ENCODE data around the gene ESD.

Gene ESD

GRCh38 chr13:46736541-46737310, 60.2 kb downstream of the ESD start:
- Histone ChIP-seq H3K27me3 (ENCODE audit: control insufficient read depth, insufficient read depth, low read length) (no peaks in the 10 kb centered on the region), H3K27ac (ENCODE audit: low read depth, low read length) (no peak overlapping the region), H3K9ac (ENCODE audit: low read length) (no peak overlapping the region), H3K4me1 (ENCODE audit: control insufficient read depth, insufficient read depth, low read length) (no peaks in the 10 kb centered on the region), H3K4me3 (ENCODE audit: low read length) (no peak overlapping the region), H3K36me3 (ENCODE audit: control insufficient read depth, insufficient read depth, low read length) (peaks cover 16% of the 10 kb centered on the region)

GRCh38 chr13:46735425-46735824, 61.5 kb downstream of the ESD start:
- Histone ChIP-seq H3K27ac (ENCODE audit: low read depth, low read length) (no peak overlapping the region), H3K4me1 (ENCODE audit: control insufficient read depth, insufficient read depth, low read length) (no peaks in the 10 kb centered on the region), H3K9ac (ENCODE audit: low read length) (no peak overlapping the region), H3K4me3 (ENCODE audit: low read length) (no peak overlapping the region), H3K36me3 (ENCODE audit: control insufficient read depth, insufficient read depth, low read length) (peaks cover 15% of the 10 kb centered on the region), H3K27me3 (ENCODE audit: control insufficient read depth, insufficient read depth, low read length) (no peaks in the 10 kb centered on the region)

DNA sequence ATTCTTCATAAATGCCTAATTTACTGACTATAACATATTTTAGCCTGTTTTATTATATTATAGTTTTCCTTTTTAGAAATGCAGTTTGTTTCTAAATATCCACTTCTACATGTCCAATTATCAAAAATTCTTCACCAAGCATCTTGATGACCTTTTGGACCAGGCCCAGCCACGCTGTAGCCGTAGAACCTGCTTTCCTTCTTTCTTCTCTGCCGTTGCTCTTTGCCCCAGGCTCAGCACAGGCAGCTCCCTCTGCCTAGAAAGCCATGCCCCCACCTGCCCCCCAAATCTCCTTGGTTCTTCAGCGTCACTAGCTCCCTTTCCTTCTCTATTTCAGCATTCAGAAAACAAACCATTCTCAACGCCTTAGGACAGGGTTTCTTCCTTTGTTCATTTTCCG, 65.4 kb downstream of the ESD start:
- Histone ChIP-seq H3K9ac (ENCODE audit: low read length) (no peak overlapping the region), H3K4me1 (ENCODE audit: control insufficient read depth, insufficient read depth, low read length) (no peaks in the 10 kb centered on the region), H3K27me3 (ENCODE audit: control insufficient read depth, insufficient read depth, low read length) (no peaks in the 10 kb centered on the region), H3K27ac (ENCODE audit: low read depth, low read length) (no peak overlapping the region), H3K36me3 (ENCODE audit: control insufficient read depth, insufficient read depth, low read length) (peaks cover 14% of the 10 kb centered on the region), H3K4me3 (ENCODE audit: low read length) (no peak overlapping the region)

DNA sequence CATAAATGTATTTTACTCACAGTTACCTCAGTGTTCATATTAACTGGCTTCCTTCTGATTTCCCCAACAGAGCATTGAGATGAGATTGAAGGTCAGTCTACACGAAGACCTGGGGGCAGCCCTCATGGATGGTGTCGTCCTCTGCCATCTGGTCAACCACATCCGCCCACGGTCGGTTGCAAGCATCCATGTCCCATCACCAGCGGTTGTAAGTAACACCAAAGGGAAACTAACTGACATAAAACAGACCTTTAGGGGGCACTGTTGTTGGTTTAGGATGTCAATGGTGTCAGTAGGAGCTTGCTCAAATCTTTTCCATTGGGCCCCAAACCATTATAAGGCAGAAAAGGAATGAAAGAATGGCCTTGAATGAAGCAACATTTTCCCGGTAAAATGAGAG, 68.2 kb downstream of the ESD start:
- no peak overlapping the region for H3K4me3 ChIP-seq (ENCODE audit: low read length)
- peaks cover 18% of the 10 kb centered on the region for H3K36me3 ChIP-seq (ENCODE audit: control insufficient read depth, insufficient read depth, low read length)
- no peaks in the 10 kb centered on the region for H3K27me3 ChIP-seq (ENCODE audit: control insufficient read depth, insufficient read depth, low read length)
- no peak overlapping the region for H3K9ac ChIP-seq (ENCODE audit: low read length)
- H3K4me1 ChIP-seq (ENCODE audit: control insufficient read depth, insufficient read depth, low read length) = no peaks in the 10 kb centered on the region
- H3K27ac ChIP-seq (ENCODE audit: low read depth, low read length) = no peak overlapping the region

GRCh38 chr13:46726347-46726746, 70.6 kb downstream of the ESD start:
- H3K36me3 ChIP-seq (ENCODE audit: control insufficient read depth, insufficient read depth, low read length) = peaks cover 10% of the 10 kb centered on the region

More at GRCh38 chr13:46726347-46726746, 70.6 kb downstream of the ESD start:
- Histone ChIP-seq H3K27ac (ENCODE audit: low read depth, low read length) (no peak overlapping the region), H3K9ac (ENCODE audit: low read length) (no peak overlapping the region), H3K27me3 (ENCODE audit: control insufficient read depth, insufficient read depth, low read length) (no peaks in the 10 kb centered on the region), H3K4me1 (ENCODE audit: control insufficient read depth, insufficient read depth, low read length) (no peaks in the 10 kb centered on the region), H3K4me3 (ENCODE audit: low read length) (no peak overlapping the region)
